Naive thymus-derived CD8-positive, alpha-beta T cell (primary cell): Measurements from ENCODE around the gene TRIP10. TPM values are rescaled to one million over a fixed set of nuclear protein-coding genes. Genes with fewer than 3 reads are reported as not detected.

ENCODE experiments used
- ATAC-seq, 2 donors: fragments of 150-1000 bp; cut with Tn5 transposase in 1 of 2; sonication (Bioruptor Pico), chemical (Tn5 transposase) in 1 of 2; 1 replicate in 1 of 2; 2 replicates in 1 of 2; pipeline ENCODE4 v1.10.0; 2021; ENCODE audit warnings: mild to moderate bottlenecking in 2 of 2, moderate library complexity in 2 of 2
- POLR2A ChIA-PET: fragments of 350-600 bp; sonication (Branson Sonifier 250); formaldehyde crosslinking; loops from one replicate; lab custom pipeline; 2021; ENCODE audit warnings: antibody characterized with exemption; lab: Charles Lee
- DNase-seq, 10 donors: peaks; one replicate each; pipeline versions ENCODE4 v3.0.0 to v3.0.0-alpha.2; 2020 to 2022
- H3K27ac Mint-ChIP-seq, 10 donors: one replicate each; pipeline ENCODE4 v1.8.0; 2020 to 2022; ENCODE audit warnings: mild to moderate bottlenecking in 10 of 10, mixed read lengths in 10 of 10, moderate library complexity in 4 of 10, inconsistent platforms in 1 of 10
- H3K27me3 Mint-ChIP-seq, 5 donors: one replicate each; pipeline ENCODE4 v1.8.0; 2021 to 2022; ENCODE audit warnings: mixed read lengths in 5 of 5
- H3K36me3 Mint-ChIP-seq, 3 donors: one replicate each; pipeline ENCODE4 v1.8.0; 2020 to 2022; ENCODE audit warnings: mixed read lengths in 3 of 3, mild to moderate bottlenecking in 2 of 3, inconsistent platforms in 1 of 3
- H3K4me1 Mint-ChIP-seq, 4 donors: one replicate each; pipeline ENCODE4 v1.8.0; 2021 to 2022; ENCODE audit warnings: mixed read lengths in 4 of 4
- H3K4me3 Mint-ChIP-seq, 10 donors: one replicate each; pipeline ENCODE4 v1.8.0; 2020 to 2022; ENCODE audit warnings: mild to moderate bottlenecking in 10 of 10, mixed read lengths in 10 of 10, moderate library complexity in 6 of 10, inconsistent platforms in 1 of 10
- H3K9me3 Mint-ChIP-seq, 9 donors: one replicate each; pipeline ENCODE4 v1.8.0; 2020 to 2022; ENCODE audit warnings: mixed read lengths in 9 of 9, mild to moderate bottlenecking in 3 of 9, inconsistent platforms in 1 of 9, moderate library complexity in 1 of 9
- polyA plus RNA-seq, 3 donors: library from polyadenylated mRNA; unstranded; fragments of 300-500 nt; fragmentation: Illumina TruSeq; gene quantifications; one replicate each; pipeline ENCODE4 v1.2.3, GENCODE V29; 2021
- total RNA-seq, 8 experiments: library from RNA in 2 of 8; stranded (reverse) in 2 of 8; gene quantifications; one replicate each; pipeline ENCODE4 v1.2.3 and lab custom pipeline; 2021 to 2026

TRIP10 gene
- total and polyA plus RNA-seq, 5 experiments from 2014 or later, result 0.64 to 5.3 (median 1.0) TPM

DNA sequence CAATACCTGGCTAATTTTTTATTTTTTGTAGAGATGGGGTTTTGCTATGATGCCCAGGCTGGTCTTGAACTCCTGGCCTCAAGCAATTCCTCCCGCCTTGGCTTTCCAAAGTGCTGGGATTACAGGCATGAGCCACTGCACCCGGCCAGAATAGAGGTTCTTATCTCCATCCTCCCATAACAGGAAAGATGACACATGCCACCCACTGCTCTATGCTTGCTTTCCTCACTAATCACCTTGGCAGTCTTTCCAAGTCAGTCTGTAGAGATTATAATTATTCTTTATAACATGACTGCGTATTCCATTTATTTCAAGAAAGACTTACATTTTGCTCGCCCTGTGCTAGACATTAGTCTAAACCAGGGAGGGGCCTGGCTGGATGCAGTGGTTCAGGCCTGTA is 39.7 kb downstream of the TRIP10 start:
- no peaks in the 10 kb centered on the region for H3K27me3 Mint-ChIP-seq

DNA sequence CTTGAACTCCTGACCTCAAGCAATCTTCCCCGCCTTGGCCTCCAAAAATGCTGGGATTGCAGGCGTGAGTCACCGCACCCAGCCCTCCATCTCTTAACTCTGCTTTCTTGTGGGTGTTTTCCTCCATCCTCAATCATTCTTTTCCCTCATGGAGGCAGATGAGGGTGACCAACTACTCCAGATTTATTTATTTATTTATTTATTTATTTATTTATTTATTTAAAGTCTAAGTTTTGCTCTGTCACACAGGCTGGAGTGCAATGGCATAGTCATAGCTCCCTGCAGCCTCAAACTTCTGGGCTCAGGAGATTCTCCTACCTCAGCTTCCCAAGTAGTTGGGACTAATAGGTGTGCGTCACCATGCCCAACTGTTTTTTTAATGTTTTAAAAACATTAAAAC is 47.9 kb downstream of the TRIP10 start:
- Mint-ChIP-seq H3K4me1 (peaks cover 33 to 78% (median 76%) of the 10 kb centered on the region in 4 donors), H3K4me3 (no peak overlapping the region), H3K9me3 (no peaks in the 10 kb centered on the region), H3K36me3 (peaks cover 0 to 62% (median 17%) of the 10 kb centered on the region in 3 donors), H3K27me3 (no peaks in the 10 kb centered on the region), H3K27ac (peak overlapping the region in 1 of 10 donors; percentile 84)
- POLR2A ChIA-PET, result no interaction called here
- ATAC-seq, result no peak
- no peak for DNase-seq

More for the DNA sequence above, 39.7 kb downstream of the TRIP10 start:
- peak overlapping the region in 9 of 10 donors; percentile 33 to 84 (median 57) for H3K27ac Mint-ChIP-seq
- peak overlapping the region in 3 of 10 donors; percentile 4 to 55 (median 41) for H3K4me3 Mint-ChIP-seq
- ATAC-seq (no peak), DNase-seq (no peak)
- POLR2A ChIA-PET, result interaction anchor here (1.2 kb wide), 1 partner anchor 24 kb away, joined by 3 read pairs; no protein-coding TSS in a partner anchor
- H3K4me1 Mint-ChIP-seq, result peaks cover 36 to 81% (median 73%) of the 10 kb centered on the region in 4 donors
- H3K9me3 Mint-ChIP-seq, result peaks cover 0 to 10% (median 0%) of the 10 kb centered on the region in 9 donors
- peaks cover 11 to 71% (median 26%) of the 10 kb centered on the region in 3 donors for H3K36me3 Mint-ChIP-seq

- POLR2A ChIA-PET, result interaction anchor here (0.7 to 4.1 kb wide), 3 partner anchors 12 to 103 kb away, joined by 3 to 24 read pairs (median 3); no protein-coding TSS in a partner anchor
- ATAC-seq, result no peak
- peak overlapping the region; percentile 77 to 90 (median 82) for H3K27ac Mint-ChIP-seq
These were observed 49.4 kb downstream of the TRIP10 start for GRCh38 chr19:6788896-6789295.

GRCh38 chr19:6790194-6791128 is 51.0 kb downstream of the TRIP10 start:
- no peaks in the 10 kb centered on the region for H3K27me3 Mint-ChIP-seq
- peak overlapping the region; percentile 41 to 79 (median 67) for H3K4me3 Mint-ChIP-seq
- peak in 2 of 10 donors; percentile 27 to 38 for DNase-seq
- H3K36me3 Mint-ChIP-seq, result peaks cover 10 to 55% (median 23%) of the 10 kb centered on the region in 3 donors
- peaks cover 0 to 7% (median 0%) of the 10 kb centered on the region in 9 donors for H3K9me3 Mint-ChIP-seq
- ATAC-seq, result peak; percentile 56 to 75
- peak overlapping the region; percentile 77 to 91 (median 86) for H3K27ac Mint-ChIP-seq
- POLR2A ChIA-PET, result interaction anchor here (0.5 to 4.1 kb wide), 3 partner anchors 11 to 308 kb away, joined by 3 to 24 read pairs (median 4); no protein-coding TSS in a partner anchor
- H3K4me1 Mint-ChIP-seq, result peaks cover 41 to 83% (median 78%) of the 10 kb centered on the region in 4 donors

More at GRCh38 chr19:6788896-6789295, 49.4 kb downstream of the TRIP10 start:
- no peaks in the 10 kb centered on the region for H3K27me3 Mint-ChIP-seq
- H3K9me3 Mint-ChIP-seq, result peaks cover 0 to under 1% (median 0%) of the 10 kb centered on the region in 9 donors
- DNase-seq, result no peak
- peak overlapping the region in 7 of 10 donors; percentile 30 to 69 (median 55) for H3K4me3 Mint-ChIP-seq
- H3K36me3 Mint-ChIP-seq, result peaks cover 0 to 58% (median 16%) of the 10 kb centered on the region in 3 donors
- H3K4me1 Mint-ChIP-seq, result peaks cover 44 to 82% (median 77%) of the 10 kb centered on the region in 4 donors

- POLR2A ChIA-PET, result interaction anchor here (0.7 to 4.1 kb wide), 4 partner anchors 10 to 16 kb away, joined by 3 to 24 read pairs (median 4); no protein-coding TSS in a partner anchor
These were observed 51.8 kb downstream of the TRIP10 start for GRCh38 chr19:6791237-6791636.

DNA sequence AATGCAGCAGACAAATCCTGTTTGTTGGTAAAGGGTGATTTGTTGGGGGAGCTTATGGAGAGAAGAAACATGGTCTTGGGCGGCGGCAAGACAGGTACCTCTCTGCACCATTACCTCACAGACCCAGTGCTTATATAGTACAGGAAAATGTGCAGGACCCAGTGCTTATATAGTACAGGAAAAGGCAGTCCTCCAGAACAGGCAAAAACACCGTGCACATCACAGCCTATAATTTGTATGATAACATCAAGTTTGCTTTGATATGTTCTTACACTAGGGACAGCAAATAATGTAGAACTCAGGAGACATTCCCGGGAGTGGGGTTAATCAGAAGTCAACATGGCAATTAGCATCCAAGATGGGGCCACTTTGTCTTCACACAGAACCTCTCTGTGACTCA is 53.9 kb downstream of the TRIP10 start:
- H3K4me3 Mint-ChIP-seq, result peak overlapping the region in 7 of 10 donors; percentile 13 to 68 (median 33)
- POLR2A ChIA-PET, result no interaction called here
- peaks cover 0 to 7% (median 0%) of the 10 kb centered on the region in 9 donors for H3K9me3 Mint-ChIP-seq
- H3K4me1 Mint-ChIP-seq, result peaks cover 50 to 94% (median 91%) of the 10 kb centered on the region in 4 donors
- H3K27me3 Mint-ChIP-seq, result no peaks in the 10 kb centered on the region
- DNase-seq (no peak), ATAC-seq (peak; percentile 29 to 44)
- H3K27ac Mint-ChIP-seq, result peak overlapping the region in 9 of 10 donors; percentile 26 to 88 (median 82)
- H3K36me3 Mint-ChIP-seq, result peaks cover 10 to 52% (median 15%) of the 10 kb centered on the region in 3 donors

More at GRCh38 chr19:6791237-6791636, 51.8 kb downstream of the TRIP10 start:
- Mint-ChIP-seq H3K4me3 (peak overlapping the region in 7 of 10 donors; percentile 29 to 79 (median 65)), H3K27me3 (no peaks in the 10 kb centered on the region), H3K4me1 (peaks cover 44 to 84% (median 80%) of the 10 kb centered on the region in 4 donors), H3K27ac (peak overlapping the region; percentile 64 to 91 (median 86)), H3K9me3 (peaks cover 0 to 7% (median 0%) of the 10 kb centered on the region in 9 donors), H3K36me3 (peaks cover 10 to 55% (median 19%) of the 10 kb centered on the region in 3 donors)
- DNase-seq (no peak), ATAC-seq (no peak)

DNA sequence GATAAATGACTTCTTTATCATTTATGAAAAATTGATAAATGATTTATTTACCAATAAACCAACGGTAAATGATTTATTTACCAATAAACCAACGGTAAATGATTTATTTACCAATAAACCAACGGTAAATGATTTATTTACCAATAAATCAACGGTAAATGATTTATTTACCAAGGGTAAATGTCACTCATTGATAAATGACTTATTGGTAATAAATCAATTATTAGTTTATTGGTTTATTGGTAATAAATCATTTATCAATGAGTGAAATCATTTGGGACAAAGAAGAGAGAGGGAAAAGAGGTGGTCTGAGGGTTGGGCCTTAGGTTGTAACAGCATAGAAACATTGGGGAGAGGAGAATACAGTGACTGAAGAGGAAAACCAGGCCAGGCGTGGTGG is 54.5 kb downstream of the TRIP10 start:
- peaks cover 10 to 48% (median 15%) of the 10 kb centered on the region in 3 donors for H3K36me3 Mint-ChIP-seq
- peaks cover 51 to 93% (median 90%) of the 10 kb centered on the region in 4 donors for H3K4me1 Mint-ChIP-seq
- H3K9me3 Mint-ChIP-seq, result peaks cover 0 to 7% (median 0%) of the 10 kb centered on the region in 9 donors
- DNase-seq, result no peak
- peak overlapping the region; percentile 5 to 87 (median 72) for H3K27ac Mint-ChIP-seq
- ATAC-seq, result no peak
- no peaks in the 10 kb centered on the region for H3K27me3 Mint-ChIP-seq
- H3K4me3 Mint-ChIP-seq, result peak overlapping the region in 3 of 10 donors; percentile 23 to 43 (median 37)
- POLR2A ChIA-PET, result interaction anchor here (0.5 to 0.6 kb wide), 2 partner anchors 83 to 557 kb away, joined by 3 to 4 read pairs; no protein-coding TSS in a partner anchor

- Mint-ChIP-seq H3K27ac (peak overlapping the region in 8 of 10 donors; percentile 15 to 84 (median 56)), H3K4me3 (no peak overlapping the region), H3K27me3 (no peaks in the 10 kb centered on the region), H3K9me3 (peaks cover 0 to 7% (median 0%) of the 10 kb centered on the region in 9 donors), H3K4me1 (peaks cover 51 to 94% (median 90%) of the 10 kb centered on the region in 4 donors), H3K36me3 (peaks cover 10 to 45% (median 15%) of the 10 kb centered on the region in 3 donors)
- POLR2A ChIA-PET, result interaction anchor here (0.5 to 1.1 kb wide), 2 partner anchors 22 to 83 kb away, joined by 3 to 4 read pairs; partner anchors contain the start of gene VAV1
- DNase-seq, result no peak
- no peak for ATAC-seq
These were observed 55.4 kb downstream of the TRIP10 start for GRCh38 chr19:6794686-6795431.

DNA sequence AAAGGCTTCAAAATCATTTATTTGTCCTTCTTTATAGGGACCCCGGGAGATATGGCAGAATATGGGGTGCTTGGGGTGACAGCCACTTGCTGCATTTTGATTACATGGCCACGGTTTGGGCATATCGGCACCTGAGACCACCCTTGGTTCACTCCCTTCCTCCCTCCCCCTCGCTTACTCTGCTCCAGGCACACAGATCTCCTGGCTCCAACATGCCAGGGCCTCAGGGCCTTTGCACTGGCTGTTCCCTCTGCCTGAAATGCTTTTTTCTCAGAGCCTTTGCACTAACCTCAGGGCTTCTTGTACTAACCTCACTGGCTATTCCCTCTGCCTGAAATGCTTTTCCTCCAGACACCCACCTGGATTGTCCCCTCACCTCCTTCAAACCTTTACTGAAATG is 56.8 kb downstream of the TRIP10 start:
- H3K9me3 Mint-ChIP-seq, result peaks cover 0 to 7% (median 0%) of the 10 kb centered on the region in 9 donors
- DNase-seq (no peak), ATAC-seq (no peak)
- H3K27me3 Mint-ChIP-seq, result no peaks in the 10 kb centered on the region
- peaks cover 10 to 45% (median 15%) of the 10 kb centered on the region in 3 donors for H3K36me3 Mint-ChIP-seq
- peak overlapping the region in 3 of 10 donors; percentile 2 to 19 (median 3) for H3K4me3 Mint-ChIP-seq
- POLR2A ChIA-PET, result interaction anchor here (0.7 to 1.1 kb wide), 3 partner anchors 23 to 825 kb away, joined by 3 to 4 read pairs (median 4); partner anchors contain the start of gene VAV1
- H3K27ac Mint-ChIP-seq, result peak overlapping the region; percentile 15 to 91 (median 62)
- H3K4me1 Mint-ChIP-seq, result peaks cover 53 to 93% (median 90%) of the 10 kb centered on the region in 4 donors

DNA sequence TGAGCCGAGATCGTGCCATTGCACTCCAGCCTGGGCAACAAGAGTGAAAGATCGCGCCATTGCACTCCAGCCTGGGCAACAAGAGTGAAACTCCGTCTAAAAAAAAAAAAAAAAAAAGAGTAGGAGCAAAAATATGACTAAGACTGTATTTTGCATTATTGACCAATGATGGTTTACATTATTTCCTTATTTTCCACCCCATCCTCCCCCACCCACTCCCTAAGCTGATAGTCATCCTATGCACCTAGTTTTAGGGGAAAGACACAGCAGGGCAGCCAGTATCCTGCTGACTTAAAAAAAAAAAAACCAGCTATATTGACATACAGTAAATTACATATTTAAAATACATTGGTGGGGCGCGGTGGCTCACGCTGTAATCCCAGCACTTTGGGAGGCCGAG is 58.2 kb downstream of the TRIP10 start:
- Mint-ChIP-seq H3K4me1 (peaks cover 50 to 90% (median 89%) of the 10 kb centered on the region in 4 donors), H3K36me3 (peaks cover 10 to 37% (median 12%) of the 10 kb centered on the region in 3 donors), H3K27me3 (peaks cover 0 to 2% (median 0%) of the 10 kb centered on the region in 5 donors), H3K4me3 (peak overlapping the region in 4 of 10 donors; percentile 16 to 33 (median 27)), H3K27ac (peak overlapping the region in 8 of 10 donors; percentile 40 to 82 (median 66)), H3K9me3 (peaks cover 0 to 7% (median 0%) of the 10 kb centered on the region in 9 donors)
- ATAC-seq, result no peak
- POLR2A ChIA-PET, result interaction anchor here (0.6 to 1.0 kb wide), 4 partner anchors 25 to 1544 kb away, joined by 3 to 9 read pairs (median 3); partner anchors contain the start of gene VAV1
- no peak for DNase-seq
